Stimulated activated CD4-positive, alpha-beta T cell treated with anti-CD3 and anti-CD28 coated beads, TNF-alpha, amount 100 ng/mL, for 1 hour (primary cell): Measurements from ENCODE around the gene EPHB1.
"Not testable (repeated sequence)": the region's sequence is repeated elsewhere in the genome, so short reads cannot be mapped to it uniquely, and the experiment has no call there.

Experiments used
- DNase-seq, 3 donors: peaks; one replicate each; pipeline ENCODE4 v3.0.0-alpha.2; 2020; ENCODE audit warnings: low read depth in 3 of 3, low spot score in 1 of 3

The EPHB1 gene

GRCh38 chr3:134938029-134938525 lies 143.0 kb downstream of the EPHB1 start:
- DNase-seq: no peak

GRCh38 chr3:134939978-134940377 lies 144.9 kb downstream of the EPHB1 start:
- DNase-seq: no peak

GRCh38 chr3:134941820-134942219 lies 146.8 kb downstream of the EPHB1 start:
- DNase-seq: no peak

- DNase-seq: no peak
Observed at GRCh38 chr3:134944429-134944828, 149.4 kb downstream of the EPHB1 start.

- no peak for DNase-seq
Observed at GRCh38 chr3:134949150-134949549, 154.1 kb downstream of the EPHB1 start.

GRCh38 chr3:134952371-134952770 lies 157.3 kb downstream of the EPHB1 start:
- no peak for DNase-seq

GRCh38 chr3:134955874-134956273 lies 160.8 kb downstream of the EPHB1 start:
- no peak for DNase-seq

GRCh38 chr3:134956395-134956794 lies 161.3 kb downstream of the EPHB1 start:
- no peak for DNase-seq

- no peak for DNase-seq
Observed at GRCh38 chr3:134956844-134957243, 161.8 kb downstream of the EPHB1 start.

- no peak for DNase-seq
Observed at GRCh38 chr3:134959516-134959915, 164.5 kb downstream of the EPHB1 start.

- no peak for DNase-seq
Observed at GRCh38 chr3:134964226-134964625, 169.2 kb downstream of the EPHB1 start.

GRCh38 chr3:134965865-134966481 lies 170.9 kb downstream of the EPHB1 start:
- no peak for DNase-seq

GRCh38 chr3:134970895-134971294 lies 175.8 kb downstream of the EPHB1 start:
- DNase-seq: no peak

GRCh38 chr3:134971306-134971705 lies 176.2 kb downstream of the EPHB1 start:
- DNase-seq: no peak

GRCh38 chr3:134971907-134972306 lies 176.8 kb downstream of the EPHB1 start:
- not testable (repeated sequence) for DNase-seq

GRCh38 chr3:134972836-134973455 lies 177.9 kb downstream of the EPHB1 start:
- no peak for DNase-seq

- no peak for DNase-seq
Observed at GRCh38 chr3:134974624-134975023, 179.6 kb downstream of the EPHB1 start.

GRCh38 chr3:134976948-134977347 lies 181.9 kb downstream of the EPHB1 start:
- DNase-seq: no peak

- DNase-seq: no peak
Observed at GRCh38 chr3:134978658-134979057, 183.6 kb downstream of the EPHB1 start.

GRCh38 chr3:134985864-134986715 lies 191.0 kb downstream of the EPHB1 start:
- no peak for DNase-seq

- DNase-seq: no peak
Observed at GRCh38 chr3:134988666-134989065, 193.6 kb downstream of the EPHB1 start.

- no peak for DNase-seq
Observed at GRCh38 chr3:134991003-134991402, 195.9 kb downstream of the EPHB1 start.
